ENCODE data around the gene PAXX. TPM values are rescaled to one million over a fixed set of nuclear protein-coding genes. Genes with fewer than 3 reads are reported as not detected.

PAXX gene, protein sequence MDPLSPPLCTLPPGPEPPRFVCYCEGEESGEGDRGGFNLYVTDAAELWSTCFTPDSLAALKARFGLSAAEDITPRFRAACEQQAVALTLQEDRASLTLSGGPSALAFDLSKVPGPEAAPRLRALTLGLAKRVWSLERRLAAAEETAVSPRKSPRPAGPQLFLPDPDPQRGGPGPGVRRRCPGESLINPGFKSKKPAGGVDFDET
- 27.3 TPM for total RNA-seq

DNA sequence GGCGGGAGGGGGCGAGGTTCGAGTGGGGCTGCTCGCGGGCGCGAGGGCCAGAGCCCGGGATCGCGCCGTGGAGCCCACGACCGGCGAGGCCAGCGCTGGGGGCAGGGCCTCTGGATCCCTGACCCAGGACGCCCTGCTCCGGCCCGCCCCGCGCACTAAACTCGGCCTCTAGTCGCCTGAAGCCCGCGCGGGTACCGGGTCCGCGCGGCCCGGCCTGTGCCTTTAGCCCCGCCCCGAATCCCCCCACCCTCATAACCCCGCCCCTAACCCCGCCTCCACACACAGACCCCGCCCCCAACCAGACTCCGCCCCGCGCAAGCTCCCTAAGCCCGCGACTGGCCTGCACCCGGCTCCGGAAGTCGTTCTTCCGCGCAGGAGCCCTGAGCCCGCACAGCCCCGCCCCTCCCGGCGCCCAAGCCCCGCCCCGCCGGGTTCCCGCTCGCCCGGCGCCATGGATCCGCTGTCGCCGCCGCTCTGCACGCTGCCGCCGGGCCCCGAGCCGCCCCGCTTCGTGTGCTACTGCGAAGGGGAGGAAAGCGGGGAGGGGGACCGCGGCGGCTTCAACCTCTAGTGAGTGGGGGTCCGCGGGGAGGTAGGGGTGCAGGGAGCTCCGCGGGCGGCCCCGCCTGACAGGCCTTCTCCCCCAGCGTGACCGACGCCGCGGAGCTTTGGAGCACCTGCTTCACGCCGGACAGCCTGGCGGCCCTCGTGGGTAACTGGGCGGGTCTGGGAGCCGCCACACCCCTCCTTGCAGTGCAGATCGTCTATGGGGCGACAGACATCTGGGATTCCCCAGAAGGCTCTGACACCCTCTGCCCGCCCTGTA is at the start of gene PAXX:
Gene PAXX, plus strand, starts transcription at position 430 of the 826 bp plus-strand sequence. Its CDS starts 22 bp downstream, at position 452.
- ATAC-seq (peak; percentile 93), DNase-seq (ENCODE audit: low spot score) (peak; percentile 93)

DNA sequence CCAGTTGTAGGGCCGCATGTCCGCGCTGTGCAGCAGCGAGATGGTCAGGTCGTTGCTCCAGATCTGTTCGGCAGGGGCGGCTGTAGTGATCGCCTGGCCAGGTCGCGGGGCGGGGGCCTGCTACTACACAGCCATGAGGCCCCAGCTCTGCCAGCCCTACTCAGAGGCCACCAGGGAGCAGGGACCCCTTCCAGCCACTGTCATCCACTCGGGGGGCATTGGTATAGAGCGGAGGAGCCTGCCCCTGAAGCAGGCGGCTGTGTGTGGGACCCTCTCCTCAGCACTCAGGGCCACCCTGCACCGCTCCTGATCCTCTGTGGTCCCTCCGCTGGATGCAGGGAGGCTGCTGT is 49.4 kb upstream of the PAXX start:
- peak; percentile 51 for DNase-seq (ENCODE audit: low spot score)
- no peak for ATAC-seq

DNA sequence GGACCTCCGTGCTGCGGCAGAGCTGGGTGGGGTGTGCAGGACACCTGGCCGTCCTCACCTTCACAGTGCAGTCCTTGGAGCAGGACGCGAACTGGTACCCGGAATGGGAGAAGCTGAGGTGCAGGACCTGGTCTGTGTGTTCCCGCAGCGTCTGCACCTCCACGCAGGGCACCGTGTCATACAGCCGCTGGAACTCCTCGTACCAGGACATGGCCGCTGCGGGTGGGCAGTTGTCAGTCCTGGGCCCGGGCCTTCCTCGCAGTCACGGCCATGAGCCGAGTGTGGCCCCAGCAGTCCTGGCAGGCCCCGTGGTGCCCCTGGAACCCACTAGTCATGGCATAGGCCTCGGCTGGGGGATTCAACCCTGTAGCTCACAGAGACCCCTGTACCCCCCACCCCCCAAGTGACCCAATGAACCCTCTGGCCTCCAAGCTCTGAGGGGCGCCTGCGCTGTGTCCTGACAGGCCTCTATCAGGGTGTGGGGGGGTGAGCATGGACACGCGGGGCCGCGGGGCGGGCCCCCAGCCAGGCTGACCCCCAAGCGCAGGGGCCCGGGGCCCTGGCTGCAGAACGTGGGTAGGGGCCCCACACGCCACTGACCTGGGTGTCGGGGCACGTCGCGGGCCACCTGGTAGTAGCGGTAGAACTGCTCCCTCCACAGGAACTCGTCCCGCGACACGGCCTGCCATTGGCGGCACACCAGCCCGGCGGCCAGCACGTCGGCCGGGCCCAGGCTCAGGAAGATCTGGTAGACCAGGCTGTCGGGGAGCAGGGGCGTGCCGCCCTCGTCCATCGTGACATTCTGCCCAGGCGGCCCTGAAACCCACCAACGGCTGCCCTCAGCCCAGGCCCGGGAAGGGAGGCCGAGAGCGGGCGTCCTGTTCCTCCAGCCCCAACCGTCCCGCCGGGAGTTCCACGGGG is 48.7 kb upstream of the PAXX start:
- ATAC-seq (no peak), DNase-seq (ENCODE audit: low spot score) (peak; percentile 66)

DNA sequence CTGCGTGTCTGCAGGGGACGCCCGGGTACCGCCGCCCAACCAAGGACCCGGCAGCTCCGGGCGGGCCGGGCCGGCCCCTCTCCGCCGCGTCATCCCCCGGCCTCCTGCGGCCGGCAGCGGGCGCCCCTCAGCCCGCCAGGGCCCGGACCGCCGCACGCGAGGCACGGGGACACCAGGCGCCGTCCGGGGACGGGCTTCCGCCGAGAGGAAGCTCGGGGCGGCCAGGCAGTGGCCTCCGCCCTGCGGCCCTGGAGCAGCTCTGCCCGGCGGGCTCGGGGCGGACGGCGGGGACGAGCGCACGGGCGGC is 48.1 kb upstream of the PAXX start:
- ATAC-seq (peak; percentile 0), DNase-seq (ENCODE audit: low spot score) (no peak)

DNA sequence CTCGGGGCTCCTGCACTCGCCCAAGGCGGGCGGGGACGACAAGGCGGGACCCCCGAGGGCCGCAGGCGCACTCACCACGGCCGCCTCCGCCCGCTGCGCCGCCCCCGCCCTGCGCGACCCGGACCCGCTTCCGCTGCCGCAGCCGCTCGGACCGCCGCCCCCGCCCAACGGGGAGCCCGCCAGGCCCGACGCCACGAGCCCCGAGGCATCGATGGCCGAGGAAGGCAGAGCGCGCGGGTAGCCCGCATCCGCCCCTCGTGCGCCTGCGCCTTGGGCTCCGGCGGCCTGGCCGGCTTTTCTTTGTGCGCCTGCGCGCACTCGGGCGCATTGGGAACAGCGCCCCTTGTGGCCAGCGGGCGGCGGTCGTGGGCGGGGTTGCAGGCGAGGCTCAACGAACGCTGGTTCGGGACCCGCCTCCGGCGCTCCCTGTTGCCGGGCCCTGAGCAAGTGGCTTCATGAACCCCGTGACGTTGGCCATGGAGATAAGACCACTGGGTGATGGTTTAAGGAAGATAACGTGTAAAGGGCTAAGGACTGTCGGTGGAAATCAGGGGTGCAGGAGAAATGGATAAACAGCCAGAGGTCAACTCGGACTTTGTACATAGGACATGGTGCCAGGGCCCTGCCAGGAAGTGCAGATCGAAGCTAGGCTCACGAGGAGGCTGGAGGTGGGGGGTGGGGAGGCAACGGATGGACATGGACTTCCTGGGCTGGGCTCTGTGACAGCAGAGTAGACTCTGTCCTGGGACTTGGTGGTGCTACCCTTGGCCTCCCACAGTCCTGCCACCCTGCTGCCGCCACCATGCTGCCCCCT is 47.5 kb upstream of the PAXX start, which contains the start of the genes C8G and FBXW5:
Gene C8G, plus strand, starts transcription at position 725 of the 814 bp plus-strand sequence. Its CDS starts 78 bp downstream, at position 803.
Gene FBXW5, minus strand, starts transcription at position 220 of the 814 bp plus-strand sequence. CDS start 655 bp downstream, outside the sequence.
- ATAC-seq (peak; percentile 60), DNase-seq (ENCODE audit: low spot score) (peak; percentile 98)

DNA sequence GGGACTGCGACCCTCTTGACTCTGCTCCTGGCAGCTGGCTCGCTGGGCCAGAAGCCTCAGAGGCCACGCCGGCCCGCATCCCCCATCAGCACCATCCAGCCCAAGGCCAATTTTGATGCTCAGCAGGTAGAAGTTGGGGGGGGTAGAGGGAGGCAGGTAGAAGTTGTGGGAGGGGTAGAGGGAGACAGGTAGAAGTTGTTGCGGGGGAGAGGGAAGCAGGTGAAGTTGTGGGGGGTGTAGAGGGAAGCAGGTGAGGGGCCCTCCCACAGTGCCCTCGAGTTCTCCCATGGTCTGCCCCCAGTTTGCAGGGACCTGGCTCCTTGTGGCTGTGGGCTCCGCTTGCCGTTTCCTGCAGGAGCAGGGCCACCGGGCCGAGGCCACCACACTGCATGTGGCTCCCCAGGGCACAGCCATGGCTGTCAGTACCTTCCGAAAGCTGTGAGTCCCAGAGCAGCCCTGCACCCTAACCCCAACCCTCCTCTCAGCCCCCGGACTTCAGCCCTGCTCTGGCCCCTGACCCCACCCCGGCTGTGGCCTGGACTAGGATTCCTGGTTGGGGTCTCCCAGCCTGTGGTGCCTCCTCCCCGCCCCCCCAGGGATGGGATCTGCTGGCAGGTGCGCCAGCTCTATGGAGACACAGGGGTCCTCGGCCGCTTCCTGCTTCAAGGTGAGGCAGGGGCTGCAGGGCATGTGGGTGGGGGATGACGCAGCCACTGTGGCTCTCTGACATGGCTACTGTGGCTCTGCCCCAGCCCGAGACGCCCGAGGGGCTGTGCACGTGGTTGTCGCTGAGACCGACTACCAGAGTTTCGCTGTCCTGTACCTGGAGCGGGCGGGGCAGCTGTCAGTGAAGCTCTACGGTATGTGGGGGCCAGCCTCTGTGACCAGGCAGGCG is 46.6 kb upstream of the PAXX start:
- peak; percentile 67 for DNase-seq (ENCODE audit: low spot score)

DNA sequence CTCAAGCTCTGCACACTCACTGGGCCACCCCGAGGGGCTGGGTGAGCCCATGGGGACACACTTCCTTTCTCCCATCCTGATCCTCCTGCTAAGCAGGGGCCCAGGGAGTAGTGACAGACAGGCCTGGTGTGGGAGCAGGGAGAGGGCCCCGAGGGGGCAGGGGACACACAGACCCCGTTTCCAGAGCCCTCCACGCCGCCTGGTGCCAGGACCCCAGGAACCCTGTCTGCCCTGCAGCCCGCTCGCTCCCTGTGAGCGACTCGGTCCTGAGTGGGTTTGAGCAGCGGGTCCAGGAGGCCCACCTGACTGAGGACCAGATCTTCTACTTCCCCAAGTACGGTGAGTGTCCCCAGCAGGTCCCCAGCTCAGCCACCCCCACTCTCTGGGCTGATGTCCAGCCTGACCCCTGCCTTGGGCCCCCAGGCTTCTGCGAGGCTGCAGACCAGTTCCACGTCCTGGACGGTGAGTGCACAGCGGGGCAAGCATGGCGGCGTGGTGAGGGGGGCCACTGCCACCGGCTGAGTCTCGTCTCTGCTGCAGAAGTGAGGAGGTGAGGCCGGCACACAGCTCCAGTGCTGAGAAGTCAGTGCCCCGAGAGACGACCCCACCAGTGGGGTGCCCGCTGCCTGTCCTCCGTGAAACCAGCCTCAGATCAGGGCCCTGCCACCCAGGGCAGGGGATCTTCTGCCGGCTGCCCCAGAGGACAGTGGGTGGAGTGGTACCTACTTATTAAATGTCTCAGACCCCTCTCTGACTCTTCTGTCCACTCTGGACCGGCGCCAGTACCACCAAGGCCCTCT is 45.8 kb upstream of the PAXX start:
- no peak for DNase-seq (ENCODE audit: low spot score)
- no peak for ATAC-seq

More for the DNA sequence above, 46.6 kb upstream of the PAXX start:
- no peak for ATAC-seq

DNA sequence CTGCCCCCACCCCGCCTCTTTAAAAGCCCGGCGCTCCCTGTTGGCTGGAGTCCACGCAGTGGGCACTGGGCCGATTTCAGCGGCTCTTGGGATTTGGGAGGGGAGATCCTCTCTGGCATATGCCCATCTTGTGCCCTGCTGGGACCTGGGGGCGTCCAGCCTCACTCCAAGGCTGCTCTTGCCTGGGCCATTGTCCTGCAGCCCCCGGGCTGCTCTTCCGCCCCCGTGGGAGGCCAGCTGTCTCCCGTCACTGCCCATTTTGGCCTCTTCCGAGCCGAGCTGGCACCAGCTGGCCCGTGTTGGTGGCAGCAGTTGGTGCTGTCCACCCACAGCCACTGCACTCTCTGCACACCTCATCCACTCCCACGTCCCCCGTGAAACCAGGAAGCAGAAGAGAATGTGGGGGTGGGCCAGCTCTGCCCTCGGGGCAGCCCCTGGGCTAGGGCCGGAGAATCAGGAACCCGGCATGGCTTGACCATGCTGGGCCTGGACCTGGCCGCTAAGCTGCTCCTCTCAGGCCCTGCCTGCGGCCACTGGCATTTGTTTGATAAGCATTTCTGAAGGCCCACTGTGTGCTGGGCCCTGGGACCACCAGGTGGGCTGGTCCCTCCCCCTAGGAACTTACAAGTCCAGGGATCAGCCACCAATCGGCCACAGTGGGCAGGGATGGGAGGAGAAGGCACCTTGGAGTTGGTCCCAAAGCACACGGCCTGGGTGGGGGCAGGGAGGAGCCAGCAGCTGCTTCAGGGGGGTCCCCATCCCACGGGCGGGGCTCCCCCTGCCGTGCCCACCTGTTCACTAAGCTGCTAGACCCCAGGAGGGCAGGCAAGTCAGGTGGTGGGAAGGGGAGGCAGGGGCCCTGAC is 45.0 kb upstream of the PAXX start:
- DNase-seq (ENCODE audit: low spot score) (peak; percentile 80), ATAC-seq (peak; percentile 3)

DNA sequence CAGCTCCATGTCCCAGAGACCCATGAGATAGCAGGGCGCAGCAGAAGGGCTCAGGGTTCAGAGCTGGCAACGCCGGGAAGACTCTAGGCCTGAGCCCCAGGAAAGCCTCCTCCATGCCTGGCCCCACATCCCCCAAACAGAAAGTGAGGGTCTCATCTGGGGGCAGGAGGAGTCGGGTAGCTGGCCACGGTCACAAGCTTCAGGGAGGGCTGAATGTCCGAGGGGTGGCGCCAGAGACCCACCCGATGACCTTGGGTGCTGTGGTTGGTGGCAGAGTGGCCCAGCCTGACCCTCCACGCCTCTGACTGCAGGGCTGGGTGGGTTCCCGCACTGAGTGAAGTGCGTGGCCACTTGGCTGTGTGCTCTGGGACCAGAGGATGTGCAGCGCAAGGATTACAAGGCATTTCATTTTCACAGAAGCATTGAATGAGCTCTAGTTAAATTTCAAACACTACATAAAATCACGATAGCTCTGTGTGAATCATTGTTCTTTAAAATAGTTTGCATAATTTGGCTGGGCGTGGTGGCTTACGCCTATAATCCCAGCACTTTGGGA is 44.2 kb upstream of the PAXX start:
- ATAC-seq (no peak), DNase-seq (ENCODE audit: low spot score) (peak; percentile 73)

DNA sequence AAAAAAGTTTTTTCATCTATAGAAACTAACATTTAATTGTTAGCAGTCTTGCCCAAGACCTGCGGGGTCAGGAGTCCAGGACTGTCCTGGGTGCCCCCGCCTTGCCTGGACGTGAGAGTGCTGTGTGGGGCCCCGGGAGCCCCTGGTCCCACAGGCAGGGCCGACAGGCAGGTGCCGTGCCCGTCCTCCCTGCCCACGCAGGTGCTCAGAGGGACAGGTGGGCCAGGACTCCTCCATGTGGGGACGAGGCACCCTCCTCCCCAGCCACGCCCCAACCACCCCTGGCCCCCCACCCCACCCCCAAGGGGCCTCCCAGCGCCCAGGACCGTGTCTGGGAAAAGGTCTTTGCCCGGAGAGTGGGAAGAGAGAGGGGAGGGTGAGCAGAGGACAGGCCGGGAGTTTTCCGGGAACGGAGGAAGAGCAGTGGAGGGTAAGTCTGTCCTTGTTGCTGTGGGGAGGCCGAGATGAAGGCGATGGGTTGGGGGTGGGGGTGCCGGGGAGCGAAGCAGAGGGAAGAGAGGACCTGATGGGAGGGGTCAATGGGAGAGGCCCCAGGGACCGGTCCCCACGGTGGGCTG is 42.9 kb upstream of the PAXX start:
- ATAC-seq = peak; percentile 2
- no peak for DNase-seq (ENCODE audit: low spot score)

DNA sequence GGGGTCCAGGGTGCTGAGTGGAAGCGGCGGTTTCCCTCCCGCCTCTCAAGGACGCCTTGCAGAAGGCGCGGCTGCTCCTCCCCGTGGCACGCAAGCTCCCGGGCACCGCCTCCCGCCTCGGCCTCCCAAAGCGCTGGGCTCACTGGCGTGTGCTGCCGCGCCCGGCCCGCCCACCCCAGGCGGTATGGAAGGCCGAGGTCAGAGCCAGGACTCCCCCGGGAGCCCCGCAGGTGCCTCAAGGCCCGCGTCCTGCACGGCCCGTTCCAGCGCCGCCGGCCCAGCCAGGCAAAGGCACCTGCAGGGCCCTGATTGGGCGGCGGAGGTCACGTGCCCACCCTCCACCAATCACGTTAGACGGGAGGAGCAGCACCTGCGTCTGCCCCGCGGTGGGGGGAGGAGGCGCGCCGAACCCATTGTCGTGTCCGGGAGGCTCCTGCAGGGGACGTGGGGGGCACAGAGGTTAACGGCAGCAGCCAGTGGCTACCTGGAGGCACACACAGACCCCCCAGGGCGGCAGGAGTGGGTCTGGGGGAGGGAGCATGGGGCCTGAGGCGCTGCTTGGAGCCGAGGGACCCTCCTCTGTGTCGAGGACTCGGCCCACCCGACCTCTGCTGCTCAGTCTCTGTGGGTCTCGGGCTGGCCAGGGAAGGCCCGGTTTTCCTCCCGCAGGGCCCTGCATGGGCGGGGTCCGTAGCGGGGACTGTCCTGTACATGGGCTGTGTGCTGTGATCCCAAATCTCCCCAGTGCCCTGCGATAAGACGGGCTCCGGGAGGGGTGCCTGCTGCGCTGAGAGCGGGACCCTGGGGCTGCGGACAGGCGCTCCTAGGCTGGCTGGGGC is 42.2 kb upstream of the PAXX start:
- ATAC-seq (peak; percentile 67), DNase-seq (ENCODE audit: low spot score) (peak; percentile 100)

DNA sequence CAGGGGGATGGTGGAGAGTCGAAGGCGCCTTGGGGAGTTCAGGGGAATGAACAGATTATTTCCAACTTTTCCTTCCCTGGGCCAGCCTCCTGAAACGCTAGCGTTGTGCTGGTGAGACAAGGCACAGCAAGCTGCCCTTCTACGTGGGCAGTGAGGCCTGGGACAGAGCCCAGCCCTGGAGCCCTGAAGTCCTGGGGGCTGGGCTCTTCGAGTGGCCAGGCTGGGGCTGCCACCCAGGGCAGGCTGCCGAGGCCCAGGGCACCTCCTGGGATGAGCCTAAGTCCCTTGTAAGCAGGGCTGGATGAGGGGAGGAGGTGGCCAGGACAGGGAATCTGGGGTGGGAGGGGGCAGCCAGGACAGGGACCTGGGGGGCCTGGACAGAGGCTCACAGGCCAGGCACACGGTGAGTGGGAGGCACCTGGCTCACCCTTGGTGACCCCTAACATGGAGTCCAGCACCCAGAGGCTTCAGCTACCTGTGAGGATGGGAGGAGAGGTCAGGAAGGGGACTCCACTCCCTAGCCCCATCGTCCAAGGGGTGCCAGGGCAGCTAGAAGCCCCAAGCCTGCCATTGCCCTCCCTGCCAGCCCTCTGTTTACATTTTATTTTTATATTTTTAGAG is 41.5 kb upstream of the PAXX start:
- DNase-seq (ENCODE audit: low spot score) (peak; percentile 72), ATAC-seq (peak; percentile 22)

DNA sequence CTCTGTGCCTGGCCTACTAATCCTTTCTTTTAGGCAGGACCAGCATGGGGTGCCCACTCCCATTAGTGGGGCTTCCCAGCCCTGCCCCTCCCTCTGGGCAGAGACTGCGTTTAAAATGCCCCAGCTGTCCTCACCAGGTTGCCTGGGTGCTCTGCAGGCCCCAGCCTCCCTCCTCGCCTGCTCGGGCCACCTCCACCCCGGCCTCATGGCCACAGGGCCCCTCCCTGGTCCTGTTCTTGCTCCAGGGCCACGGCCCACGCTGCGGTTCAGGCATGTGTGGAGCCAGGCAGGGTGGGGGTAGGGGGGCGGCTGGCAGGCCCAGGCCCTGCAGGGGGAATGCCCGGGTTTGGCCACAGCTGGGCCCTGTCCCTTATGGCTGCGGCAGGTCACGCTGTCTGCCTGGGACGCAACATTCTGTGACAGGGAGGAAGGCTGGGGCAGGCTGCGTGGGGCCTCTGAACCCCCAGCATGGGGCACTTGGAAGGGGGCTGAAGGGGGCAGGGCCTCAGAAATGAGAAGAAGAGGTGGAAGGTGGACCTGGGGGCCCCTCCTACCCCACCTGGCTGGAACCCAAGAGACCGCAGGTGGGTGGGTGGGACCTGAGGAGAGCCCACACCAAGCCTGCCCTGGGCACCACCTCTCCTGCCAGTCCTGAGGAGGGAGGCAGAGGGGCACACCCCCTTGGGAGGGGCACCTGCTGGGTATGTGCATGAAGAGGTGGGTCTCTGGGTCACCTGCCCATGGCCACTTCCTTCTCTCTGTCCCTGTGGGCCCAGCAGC is 40.5 kb upstream of the PAXX start, which contains the start of gene LCN12:
Gene LCN12, plus strand, starts transcription at position 733 of the 780 bp plus-strand sequence. CDS start 55 bp downstream, outside the sequence.
- no peak for DNase-seq (ENCODE audit: low spot score)
- no peak for ATAC-seq

DNA sequence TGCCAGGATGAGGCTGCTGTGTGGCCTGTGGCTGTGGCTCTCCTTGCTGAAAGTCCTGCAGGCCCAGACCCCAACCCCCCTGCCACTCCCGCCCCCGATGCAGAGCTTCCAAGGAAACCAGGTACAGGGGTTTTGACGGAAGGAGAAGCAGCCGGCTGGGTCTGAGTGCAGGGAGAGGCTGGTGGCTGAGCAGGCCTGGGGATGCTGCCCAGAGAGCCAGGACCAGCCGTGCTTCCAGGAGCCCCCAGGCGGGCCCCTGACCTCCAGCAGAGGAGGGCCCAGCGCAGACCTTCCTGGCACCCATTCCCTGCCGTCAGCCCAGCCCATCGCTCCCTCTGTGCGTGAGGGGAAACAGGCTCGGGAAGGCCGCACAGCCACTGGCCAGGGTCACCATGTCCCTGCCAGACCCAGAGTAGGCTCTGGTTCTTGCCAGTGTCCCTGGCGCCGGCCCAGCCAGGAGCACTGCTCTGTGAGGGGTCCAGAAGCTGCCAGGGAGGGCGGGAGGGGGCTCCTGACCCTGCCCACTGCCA is 39.8 kb upstream of the PAXX start:
- DNase-seq (ENCODE audit: low spot score) (no peak), ATAC-seq (no peak)

Data from left lobe of liver (tissue), 2 donors.